ENCODE measurements around the gene CNTN4.
"Not testable (repeated sequence)": the region's sequence is repeated elsewhere in the genome, so short reads cannot be mapped to it uniquely, and the experiment has no call there.

The CNTN4 gene

DNA sequence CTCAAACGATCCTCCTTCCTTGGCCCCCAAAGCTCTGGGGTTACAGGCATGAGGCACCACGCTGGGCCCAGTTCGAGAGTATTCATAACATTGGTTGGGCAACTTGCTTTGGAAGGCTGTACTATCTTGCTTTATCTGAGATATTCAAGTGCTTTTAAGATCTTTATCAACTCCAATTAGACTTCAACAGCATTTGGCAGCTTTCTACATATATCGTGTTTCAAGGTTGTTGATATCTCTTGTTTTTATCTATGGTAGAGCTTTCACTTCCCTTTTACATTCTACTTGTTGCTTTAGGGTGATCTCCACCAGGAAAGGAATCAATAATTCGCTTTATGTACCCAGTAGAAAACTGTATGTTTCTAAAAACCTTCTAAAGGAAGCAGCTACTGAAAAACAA lies 616.2 kb downstream of the CNTN4 start:
- DNase-seq, result peak; percentile 63

DNA sequence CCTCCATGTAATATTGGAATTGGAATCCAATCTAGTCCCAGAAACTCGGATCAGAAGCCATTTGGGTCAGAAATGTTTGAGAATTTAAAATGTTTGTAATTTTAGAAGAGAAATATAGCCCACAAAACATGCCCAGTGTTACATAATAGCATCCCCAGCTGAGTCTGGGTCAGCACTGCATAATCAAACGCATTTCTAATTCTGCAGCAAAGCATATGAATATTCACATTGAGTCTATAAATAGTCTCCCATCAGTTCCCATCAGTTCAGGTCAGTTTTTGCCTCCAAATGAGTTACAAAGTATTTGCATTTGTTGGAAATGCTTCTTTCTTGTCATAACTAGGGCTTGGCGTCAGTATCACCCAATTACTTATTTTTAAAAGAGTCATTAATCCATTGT lies 628.4 kb downstream of the CNTN4 start:
- no peak for DNase-seq

DNA sequence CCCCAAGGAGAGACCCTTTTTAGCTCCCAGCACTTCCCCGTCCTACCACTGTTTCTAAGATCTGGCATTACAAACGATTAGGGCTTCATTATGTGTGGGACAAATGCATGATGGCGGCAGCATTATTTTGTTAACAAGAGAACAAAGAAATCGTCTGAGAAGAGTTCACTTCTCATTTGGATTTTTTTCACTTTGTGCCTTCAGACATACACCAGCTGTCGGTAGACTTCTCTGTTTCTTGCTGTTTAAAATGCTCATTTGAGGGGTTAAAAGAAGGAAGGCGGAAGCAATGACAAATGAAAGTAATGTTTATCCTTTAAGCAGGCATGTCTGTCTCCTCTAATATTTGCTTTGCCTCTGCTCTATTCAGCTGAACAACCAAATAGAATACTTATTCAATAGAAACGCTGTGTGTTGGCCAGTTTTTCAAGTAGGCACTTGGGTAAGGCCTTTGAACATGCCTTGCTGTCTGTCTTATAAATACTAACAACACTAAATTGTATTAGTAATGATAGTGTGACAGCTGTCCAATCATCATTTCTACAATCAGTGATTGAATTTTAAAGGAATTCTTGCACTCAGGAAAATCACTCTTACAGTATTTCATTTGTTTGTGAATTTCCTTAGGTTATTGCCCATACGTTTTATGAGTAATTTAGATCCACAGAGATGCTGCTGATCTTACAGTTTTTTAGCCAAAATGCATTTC lies 629.1 kb downstream of the CNTN4 start:
- peak; percentile 85 for DNase-seq

DNA sequence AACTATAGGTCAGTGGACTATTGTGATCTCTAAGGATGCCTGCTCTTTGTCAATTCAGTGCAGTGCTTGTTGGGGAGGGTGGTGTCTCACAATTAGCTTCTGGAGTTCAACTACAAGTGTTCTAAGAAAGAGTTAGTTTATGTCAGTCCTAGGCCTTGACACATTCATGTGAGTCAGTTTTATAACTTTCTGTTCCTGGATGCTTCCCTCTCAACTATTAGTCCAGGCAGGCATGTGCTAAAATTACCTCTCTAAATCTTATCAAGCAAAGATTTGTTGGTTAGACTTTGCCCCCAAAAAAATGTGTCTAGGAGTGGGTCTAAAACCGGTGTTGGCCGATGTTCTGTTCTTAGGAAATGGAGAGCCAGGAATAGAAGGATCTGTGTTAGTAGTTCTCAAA lies 633.2 kb downstream of the CNTN4 start:
- DNase-seq, result no peak

DNA sequence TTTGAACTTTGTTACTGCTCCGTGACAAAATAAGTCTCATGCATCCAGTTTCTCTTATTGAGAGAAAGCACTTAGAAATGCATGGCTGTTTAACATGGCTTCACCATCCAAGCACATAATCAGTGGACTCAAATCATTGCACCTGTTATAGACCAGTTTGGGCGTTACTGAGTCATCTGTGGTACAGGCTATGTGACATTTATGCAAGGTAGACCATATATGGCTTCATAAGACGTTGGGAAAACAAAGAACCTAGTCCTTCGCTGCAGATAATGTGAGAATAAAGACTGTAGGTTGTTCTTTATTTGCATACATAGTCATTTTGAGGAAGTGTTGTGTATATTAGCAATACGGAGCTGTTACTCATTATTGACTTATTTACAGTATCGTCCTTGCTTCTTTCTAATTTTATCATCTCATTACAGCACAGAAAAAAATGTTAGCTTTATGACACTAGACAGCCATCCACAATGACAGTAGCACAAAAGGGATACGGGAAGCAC lies 636.8 kb downstream of the CNTN4 start:
- DNase-seq, result peak; percentile 3

DNA sequence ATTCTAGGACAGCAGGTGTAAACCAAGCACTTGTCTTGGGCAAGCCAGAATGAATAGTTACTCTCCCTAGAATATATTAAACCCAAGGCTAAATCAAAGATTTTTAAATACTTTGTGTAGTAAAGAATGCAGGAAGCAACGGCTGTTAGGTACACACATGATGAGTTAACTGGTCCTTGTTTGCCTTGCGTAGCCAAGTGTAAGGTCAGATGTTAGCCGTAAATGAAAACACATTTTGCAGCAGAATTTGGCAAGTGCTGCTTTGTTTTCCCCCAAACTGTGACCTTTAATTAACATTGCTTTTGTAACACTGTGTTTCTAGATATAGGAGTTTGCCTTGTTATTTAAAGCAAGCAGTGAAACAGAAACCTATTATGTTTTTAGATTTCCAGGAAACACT lies 642.9 kb downstream of the CNTN4 start:
- no peak for DNase-seq

DNA sequence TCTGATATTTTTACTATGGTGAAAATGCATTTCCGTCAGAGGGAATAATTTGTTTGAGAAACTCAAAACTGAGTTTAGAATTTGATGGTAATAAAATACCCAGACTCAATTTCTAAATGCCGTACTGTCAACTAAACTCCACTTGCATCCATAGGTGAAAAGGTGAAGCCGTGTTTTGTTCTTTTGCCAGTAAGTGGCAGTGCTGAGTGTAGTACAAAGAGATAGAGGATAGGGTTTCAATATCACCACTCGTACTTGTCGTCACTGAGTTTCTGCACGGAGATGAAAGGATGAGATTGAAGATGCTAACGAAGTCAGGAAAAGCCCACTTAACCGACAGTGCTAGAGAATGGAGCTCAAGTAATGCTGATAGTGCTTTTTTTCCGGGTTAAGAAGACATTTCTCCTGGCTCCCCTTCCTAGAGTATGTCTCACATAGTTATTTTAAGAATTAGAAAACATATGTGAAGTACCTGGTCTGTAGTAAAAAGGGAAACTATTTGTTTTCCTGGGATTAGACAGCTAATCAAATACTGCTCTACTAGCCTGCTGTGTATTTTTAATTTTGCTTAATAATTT lies 666.4 kb downstream of the CNTN4 start:
- peak; percentile 22 for DNase-seq

DNA sequence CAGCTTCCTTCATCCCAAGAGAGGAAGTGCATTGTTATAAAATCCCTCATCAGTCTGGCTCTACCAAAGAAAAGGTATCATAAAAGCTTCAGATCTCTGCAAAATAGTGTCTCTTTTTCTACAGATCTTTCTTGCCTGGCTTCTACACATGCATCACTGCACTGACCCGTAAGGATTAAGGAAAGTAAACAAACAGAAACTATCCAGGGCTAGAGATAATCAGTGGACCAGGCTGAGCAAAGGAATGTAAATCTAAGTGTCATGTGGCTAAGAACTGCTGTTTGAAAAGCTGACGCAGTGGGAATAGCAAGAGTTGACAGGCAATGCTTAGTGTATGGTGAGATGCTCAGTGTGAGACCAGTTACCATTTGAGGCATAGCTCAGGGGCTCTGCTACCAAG lies 671.8 kb downstream of the CNTN4 start:
- DNase-seq, result no peak

DNA sequence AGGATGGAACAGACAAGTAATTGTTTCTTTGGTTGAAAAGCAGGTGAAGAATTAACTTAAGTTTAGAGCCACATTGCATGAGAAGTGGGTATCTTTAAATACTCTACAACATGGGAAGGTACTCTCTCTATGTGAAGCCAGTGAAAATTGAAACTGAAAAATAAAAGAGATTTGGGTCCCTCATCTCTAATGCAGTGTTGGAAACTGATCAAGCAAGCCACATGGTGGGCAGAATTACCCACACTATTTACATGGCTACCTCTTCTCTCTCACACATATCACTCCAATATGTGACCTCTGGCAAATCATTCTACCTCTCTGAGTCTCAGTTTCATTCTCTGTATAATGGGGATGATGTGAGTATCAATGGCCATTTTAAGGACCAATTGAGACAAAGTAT lies 672.5 kb downstream of the CNTN4 start:
- no peak for DNase-seq

DNA sequence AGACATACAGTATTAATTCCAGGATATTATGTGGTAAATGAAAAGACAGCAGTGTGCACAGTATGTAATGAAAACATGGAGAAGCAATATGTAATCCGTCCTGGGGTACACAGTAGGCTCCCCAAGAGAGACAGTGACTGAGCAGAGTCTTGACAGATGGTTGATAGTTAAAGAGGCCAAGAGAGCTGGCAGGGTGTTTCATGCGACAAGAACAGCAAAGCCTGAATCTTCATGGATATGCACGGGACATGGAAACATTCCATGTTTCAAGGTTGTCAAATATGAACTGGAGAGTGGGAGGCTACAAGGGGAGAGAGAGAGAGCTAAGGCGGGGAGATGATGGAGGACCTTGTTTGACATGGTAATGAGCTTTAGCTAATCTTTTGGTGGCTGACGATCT lies 673.1 kb downstream of the CNTN4 start:
- DNase-seq, result no peak

DNA sequence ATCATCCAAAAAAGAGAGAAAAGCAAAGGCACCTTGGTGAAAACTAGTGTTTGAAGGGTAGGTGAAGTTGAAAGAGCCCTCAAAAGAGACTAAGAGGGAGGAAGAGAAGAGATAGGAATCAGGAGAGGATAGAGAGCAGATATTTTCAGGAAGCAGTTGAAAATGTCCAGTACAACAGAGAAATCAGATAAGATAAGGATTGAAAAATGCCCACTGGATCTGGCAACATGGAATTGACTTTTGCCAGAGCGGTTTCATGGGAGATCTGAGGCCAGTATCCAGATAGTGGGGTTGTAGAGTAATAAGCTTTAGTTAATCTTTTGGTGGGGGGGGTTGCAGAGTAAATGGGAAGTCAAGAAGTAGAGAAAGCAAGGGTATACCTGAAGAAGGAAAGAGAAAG lies 674.1 kb downstream of the CNTN4 start:
- DNase-seq, result no peak

DNA sequence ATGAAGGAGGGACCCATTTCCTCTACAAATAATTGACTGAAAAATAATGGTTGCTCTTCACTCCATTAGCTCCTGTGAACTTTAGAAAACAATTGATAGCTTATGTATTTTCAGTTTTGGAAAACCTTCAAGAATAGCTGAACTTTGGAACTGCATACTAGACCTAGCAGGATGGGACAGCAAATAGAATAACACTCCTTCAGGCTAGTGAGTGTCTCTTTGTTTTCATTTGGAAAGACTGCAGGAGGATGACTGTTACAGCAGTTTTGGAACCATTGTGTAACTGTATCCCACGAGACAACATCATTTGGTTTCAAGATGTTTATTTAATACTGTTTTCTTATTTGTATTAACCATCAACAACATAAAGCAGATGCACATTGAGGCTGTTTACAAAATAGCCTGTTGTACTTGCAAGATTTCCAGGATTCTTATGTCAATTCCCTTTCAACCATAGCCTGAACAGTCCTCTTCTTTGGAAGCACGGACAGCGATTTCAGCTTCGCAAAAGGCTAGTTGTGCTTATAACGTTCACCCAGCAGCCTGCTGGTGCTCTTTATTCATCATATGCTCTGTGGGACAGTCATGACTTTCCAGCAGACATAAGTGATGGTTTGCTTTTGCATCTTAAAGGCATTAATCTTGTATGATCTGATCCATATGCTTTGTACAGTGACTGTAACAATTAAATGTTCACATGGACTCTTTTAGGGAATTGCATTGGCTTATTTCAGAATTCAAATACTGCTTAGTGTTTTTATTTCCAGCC lies 676.0 kb downstream of the CNTN4 start:
- DNase-seq, result no peak

DNA sequence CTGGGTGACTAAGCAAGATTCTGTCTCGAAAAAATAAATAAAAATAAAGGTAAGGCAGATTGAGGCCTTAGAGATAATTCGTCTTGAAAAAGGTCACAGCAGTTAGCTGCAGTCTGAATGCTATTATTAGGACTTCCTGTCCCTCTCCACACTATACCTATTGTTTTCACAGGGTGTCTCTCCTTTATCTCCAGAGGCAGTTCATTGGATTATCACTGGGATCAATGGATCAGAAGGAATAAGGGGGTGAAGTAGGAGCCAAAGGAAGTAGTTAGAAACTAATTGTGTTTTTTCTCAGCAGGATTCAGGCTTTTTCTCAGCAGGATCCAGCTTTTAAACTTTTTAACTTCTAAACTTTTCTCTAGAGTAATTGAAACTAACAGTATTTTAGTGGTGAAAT lies 684.6 kb downstream of the CNTN4 start:
- DNase-seq, result no peak

DNA sequence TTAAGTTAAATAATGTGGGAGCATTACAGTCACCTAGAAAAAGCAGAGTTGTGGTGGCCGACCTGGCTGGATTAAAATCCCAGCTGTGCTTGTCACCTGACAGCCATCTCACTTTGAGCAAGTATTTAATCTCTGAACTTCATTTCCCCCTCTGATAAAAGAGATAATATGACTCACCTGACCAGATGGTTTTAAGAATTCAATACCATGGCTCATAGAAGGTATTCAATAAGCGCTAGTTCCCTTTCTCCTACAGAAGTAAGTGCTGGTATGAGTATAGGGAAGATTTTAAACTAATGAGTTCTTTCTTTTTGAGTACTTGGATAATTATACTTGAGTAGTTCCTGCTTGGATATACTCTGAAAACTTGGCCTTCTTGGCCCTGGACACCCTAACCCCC lies 686.0 kb downstream of the CNTN4 start:
- DNase-seq, result no peak

DNA sequence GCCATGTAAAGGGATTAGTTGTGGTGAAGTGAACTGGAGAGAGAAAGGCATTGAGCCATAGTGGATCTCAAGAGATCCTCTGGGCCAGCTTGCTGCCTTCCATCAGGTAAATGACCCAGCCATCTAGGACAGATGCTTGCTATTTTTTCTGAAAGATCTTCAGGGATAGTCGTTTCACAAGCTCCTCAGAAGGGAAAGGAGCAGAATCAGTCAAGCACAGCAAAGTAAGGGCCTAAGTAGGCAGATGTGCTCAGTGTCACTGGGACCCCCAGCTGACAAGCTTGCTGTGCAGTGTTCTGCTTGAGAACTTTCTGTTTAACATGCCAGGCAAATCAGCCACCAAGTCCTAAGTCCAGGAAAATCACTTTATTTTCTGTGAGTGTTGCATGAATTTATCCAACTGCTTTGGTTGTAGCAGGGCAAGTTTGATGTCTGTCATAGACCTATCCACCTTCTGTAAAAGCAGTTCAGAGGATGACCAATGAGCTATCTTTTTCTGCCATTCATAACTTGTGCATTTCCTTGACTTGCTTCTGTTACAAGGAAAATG lies 691.7 kb downstream of the CNTN4 start:
- DNase-seq, result no peak

DNA sequence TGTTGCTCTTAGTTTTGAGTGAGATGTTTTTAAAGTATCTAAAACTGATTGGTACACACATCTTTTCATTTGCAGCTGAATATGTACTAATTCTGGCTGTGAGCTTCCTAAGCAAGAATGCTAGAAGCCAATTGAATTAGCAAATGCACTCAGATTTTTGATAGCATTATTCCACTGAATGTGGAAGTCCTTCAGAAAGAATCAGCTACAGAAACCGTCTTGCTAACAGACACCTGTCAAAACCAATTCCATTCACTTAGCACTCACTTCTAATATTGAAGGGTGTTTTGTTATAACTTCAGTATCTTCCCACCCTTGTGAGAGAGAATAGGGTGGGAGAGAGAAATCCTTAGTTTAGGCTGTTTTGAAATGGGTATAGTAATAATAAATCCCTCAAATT lies 693.8 kb downstream of the CNTN4 start:
- no peak for DNase-seq

DNA sequence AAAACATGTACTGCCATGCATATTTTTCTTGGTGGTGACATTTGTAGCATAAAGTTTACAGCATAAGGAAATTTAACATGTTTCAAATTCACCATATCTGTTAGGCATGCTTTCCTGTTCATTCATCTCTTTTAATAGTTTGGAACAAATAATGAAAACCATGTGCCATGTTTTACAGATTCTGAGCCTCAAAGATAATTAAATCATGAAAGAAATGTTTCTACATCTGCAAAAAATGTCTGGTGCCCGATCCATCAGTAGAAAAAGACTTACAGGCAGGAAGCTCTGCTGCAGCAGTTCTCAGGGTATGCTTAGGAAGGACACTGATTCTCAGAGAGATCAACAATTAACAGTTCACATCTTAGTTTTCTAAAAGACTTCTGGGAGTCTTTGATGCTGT lies 695.3 kb downstream of the CNTN4 start:
- no peak for DNase-seq

DNA sequence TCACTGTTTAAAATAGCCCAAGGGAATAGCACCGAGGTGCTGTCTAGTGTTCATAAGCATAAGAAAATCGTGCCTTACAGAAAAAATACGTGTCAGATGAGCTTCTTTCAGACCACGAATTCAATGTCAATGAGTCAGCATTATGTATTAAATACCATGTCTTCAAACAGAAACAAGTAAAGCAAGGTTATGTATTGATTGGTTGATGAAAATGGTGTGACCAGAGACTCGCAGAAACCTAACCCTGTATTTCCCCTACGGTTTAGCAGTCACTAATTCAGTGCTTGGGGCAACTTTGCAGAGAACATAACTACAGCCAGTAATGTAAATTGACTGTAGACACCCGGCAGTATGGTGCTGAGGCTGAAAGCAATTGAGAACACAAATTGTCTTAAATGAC lies 703.8 kb downstream of the CNTN4 start:
- no peak for DNase-seq

DNA sequence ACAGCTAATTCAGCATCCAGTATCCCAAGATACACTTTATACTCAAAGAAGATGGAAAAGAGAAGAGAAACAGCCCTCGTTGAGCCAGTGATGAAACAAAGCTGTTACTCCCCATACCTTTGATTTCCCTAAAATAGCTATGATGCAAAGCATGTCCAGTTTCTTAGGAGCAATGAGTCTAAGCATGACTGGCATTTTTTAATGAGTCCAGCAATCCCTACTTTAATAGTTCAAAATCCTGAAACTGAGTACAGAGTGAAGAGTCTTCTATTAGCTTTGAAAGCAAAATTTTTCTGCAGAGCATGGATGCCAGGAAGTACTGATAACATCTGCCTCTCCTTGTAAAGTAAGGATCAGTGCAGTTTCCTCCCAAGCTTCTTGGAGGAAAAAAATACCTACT lies 708.8 kb downstream of the CNTN4 start:
- no peak for DNase-seq

DNA sequence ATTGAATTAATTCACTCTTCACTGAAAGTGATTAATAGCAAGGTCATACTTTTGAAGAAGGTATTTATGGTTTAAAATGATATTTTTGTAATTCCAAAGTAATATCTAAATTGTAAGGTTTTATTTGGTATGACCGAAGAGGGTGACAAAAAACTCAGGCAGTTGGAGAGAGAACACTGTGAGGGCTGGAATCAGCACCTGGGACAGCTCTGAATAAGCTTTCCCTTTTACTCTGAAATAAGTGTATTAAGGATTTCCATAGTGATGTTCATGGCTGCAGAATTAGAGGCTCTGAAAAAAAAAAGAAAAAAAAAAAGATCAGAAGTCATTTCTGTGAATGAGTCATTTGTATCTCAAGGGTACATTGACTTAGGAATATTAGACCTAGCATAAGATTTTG lies 712.1 kb downstream of the CNTN4 start:
- no peak for DNase-seq

DNA sequence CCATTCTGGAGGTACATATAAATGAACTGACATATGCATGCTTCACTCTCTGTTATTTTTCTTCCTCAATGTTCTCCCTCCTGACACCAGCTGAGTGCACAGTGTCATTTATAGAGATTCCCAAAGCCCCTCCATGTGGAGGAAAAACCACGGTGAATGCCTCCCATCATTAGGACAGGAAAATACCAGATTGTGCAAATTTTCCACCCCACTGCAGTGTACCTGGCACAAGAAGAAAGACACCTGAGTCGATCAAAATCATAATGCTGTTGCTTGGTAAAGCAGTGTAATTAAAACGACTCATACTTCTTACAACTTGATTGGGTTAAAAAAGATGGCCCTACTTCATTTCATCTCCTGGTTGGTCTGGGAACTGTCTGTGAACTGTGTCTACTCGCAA lies 720.9 kb downstream of the CNTN4 start:
- no peak for DNase-seq

DNA sequence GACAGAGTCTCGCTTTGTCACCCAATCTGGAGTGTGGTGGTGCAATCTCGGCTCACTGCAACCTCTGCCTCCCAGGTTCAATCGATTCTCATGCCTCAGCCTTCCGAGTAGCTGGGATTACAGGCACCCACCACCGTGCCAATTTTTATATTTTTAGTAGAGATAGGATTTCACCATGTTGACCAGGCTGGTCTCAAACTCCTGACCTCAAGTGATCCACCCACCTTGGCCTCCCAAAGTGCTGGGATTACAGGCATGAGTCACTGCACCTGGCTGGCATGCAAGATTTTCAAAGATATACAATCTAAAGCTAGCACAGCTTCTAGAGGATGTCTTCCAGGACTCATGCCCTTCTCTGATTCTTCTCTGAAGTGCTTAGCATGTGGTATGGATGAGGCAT lies 722.3 kb downstream of the CNTN4 start:
- DNase-seq, result not testable (repeated sequence)

DNA sequence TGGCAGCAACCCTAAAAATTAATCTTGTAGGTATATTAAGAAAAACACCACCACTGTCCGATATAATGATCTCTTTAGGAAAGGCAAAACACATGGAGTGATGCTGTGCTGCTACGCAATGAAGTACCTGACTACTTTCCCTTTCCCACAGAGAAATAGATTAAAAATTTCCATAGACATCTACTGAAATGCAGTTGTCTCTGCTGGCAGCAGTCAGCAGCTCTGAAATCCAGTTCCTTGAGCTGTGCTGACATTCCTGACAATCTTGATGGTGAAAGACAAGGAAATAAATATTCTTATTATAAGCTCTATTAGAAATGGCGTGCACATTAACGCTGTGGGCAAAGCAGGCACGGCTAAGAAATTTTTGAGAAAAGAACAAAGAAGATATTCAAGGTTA lies 723.9 kb downstream of the CNTN4 start:
- no peak for DNase-seq

DNA sequence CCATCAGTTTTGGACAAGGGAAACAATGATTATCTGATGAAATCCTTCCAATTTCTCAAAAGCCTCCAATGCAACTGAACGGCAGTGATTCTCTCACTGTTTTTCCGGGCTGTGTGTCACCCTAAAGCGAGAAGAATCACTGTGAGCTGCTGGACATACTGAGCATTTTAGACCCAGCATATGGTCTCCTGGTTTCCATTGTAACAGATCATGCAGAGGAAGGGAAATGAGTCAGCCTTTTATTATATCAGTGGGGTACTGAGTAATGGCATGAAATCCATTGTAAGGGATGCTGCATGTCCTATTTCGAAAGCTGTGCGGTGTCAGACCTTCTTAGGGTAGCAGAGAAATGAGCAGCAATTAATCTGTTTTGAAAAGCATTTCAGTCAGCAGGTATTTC lies 724.4 kb downstream of the CNTN4 start:
- no peak for DNase-seq

Measured in NCI-H2029 (cell line).